Erythroblast (primary cell): ENCODE data around the gene B3GAT2.

Experiments used
- GATA1 ChIP-seq: IDR thresholded peaks from 2 replicates; pipeline ENCODE4 v1.6.1; 2011; ENCODE audit warnings: low read depth, mild to moderate bottlenecking, control low read depth, low read length, moderate library complexity
- POLR2A ChIP-seq: IDR thresholded peaks from 2 replicates; pipeline ENCODE4 v1.6.1; 2011; ENCODE audit warnings: mild to moderate bottlenecking, low read length

GRCh38 chr6:70900047-70900446, 56.8 kb downstream of the B3GAT2 start:
- TF ChIP-seq POLR2A (no peak), GATA1 (no peak)
